ENCODE measurements around the gene PLK1. TPM values are rescaled to one million over a fixed set of nuclear protein-coding genes. Genes with fewer than 3 reads are reported as not detected.

PLK1 gene
- total RNA-seq, 1 donor from 2014 or later: 2.6 TPM

Other genes with a start within 250 kb of the PLK1 start
- gene COG7, start 225.7 kb upstream of the PLK1 start, total RNA-seq: 29.4 TPM
- 62.9 TPM for gene GGA2, start 168.4 kb upstream of the PLK1 start, total RNA-seq
- gene EARS2, start 121.5 kb upstream of the PLK1 start, total RNA-seq: 16.0 TPM
- gene UBFD1, start 121.2 kb upstream of the PLK1 start, total RNA-seq: 38.2 TPM
- 40.2 TPM for gene NDUFAB1, start 82.6 kb upstream of the PLK1 start, total RNA-seq
- 15.6 TPM for gene PALB2, start 37.6 kb upstream of the PLK1 start, total RNA-seq
- gene DCTN5, start 37.4 kb upstream of the PLK1 start, total RNA-seq: 45.5 TPM
- gene ERN2, start 34.3 kb downstream of the PLK1 start, total RNA-seq: not detected
- gene CHP2, start 76.1 kb downstream of the PLK1 start, total RNA-seq: 22.6 TPM
- gene PRKCB, start 157.1 kb downstream of the PLK1 start, total RNA-seq: 12.7 TPM